Nephron progenitor cell (in vitro differentiated cells): ENCODE results near the gene RHBDL1.

Experiments used
- DNase-seq: peaks from one replicate; pipeline ENCODE4 v3.0.0; 2021
- H3K27ac Mint-ChIP-seq: 2 replicates; pipeline ENCODE4 v1.8.0; 2021; ENCODE audit warnings: mild to moderate bottlenecking, moderate library complexity, mixed read lengths
- H3K27me3 Mint-ChIP-seq: 2 replicates; pipeline ENCODE4 v1.8.0; 2021; ENCODE audit warnings: mild to moderate bottlenecking, low read depth, mixed read lengths; ENCODE audit not compliant: poor library complexity
- H3K36me3 Mint-ChIP-seq: 2 replicates; pipeline ENCODE4 v1.8.0; 2021; ENCODE audit warnings: low read depth, mixed read lengths
- H3K4me1 Mint-ChIP-seq: 2 replicates; pipeline ENCODE4 v1.8.0; 2021; ENCODE audit warnings: mixed read lengths
- H3K4me3 Mint-ChIP-seq: 2 replicates; pipeline ENCODE4 v1.8.0; 2021; ENCODE audit warnings: mild to moderate bottlenecking, moderate library complexity, mixed read lengths
- H3K9me3 Mint-ChIP-seq: 2 replicates; pipeline ENCODE4 v1.8.0; 2021; ENCODE audit warnings: mild to moderate bottlenecking, moderate library complexity, mixed read lengths
- CTCF ChIP-seq: fragments of 200-600 bp; sonication (generic); IDR thresholded peaks from 2 replicates; pipeline ENCODE4 v1.5.0; 2021; ENCODE audit warnings: antibody characterized with exemption

The RHBDL1 gene

GRCh38 chr16:693364-693763 is 17.9 kb downstream of the RHBDL1 start:
- Mint-ChIP-seq H3K27ac (no peak overlapping the region), H3K4me3 (no peak overlapping the region), H3K27me3 (peaks cover 76% of the 10 kb centered on the region), H3K9me3 (peaks cover 3% of the 10 kb centered on the region), H3K36me3 (no peaks in the 10 kb centered on the region), H3K4me1 (peaks cover 24% of the 10 kb centered on the region)
- no peak for DNase-seq
- no peak for TF ChIP-seq CTCF

- peaks cover 80% of the 10 kb centered on the region for H3K27me3 Mint-ChIP-seq
- H3K4me3 Mint-ChIP-seq, result no peak overlapping the region
- H3K4me1 Mint-ChIP-seq, result peaks cover 22% of the 10 kb centered on the region
- H3K27ac Mint-ChIP-seq, result no peak overlapping the region
- H3K36me3 Mint-ChIP-seq, result no peaks in the 10 kb centered on the region
- no peak for TF ChIP-seq CTCF
- no peak for DNase-seq
- peaks cover 3% of the 10 kb centered on the region for H3K9me3 Mint-ChIP-seq
Measured at GRCh38 chr16:693766-694165, 18.3 kb downstream of the RHBDL1 start.

- H3K27me3 Mint-ChIP-seq, result peaks cover 86% of the 10 kb centered on the region
- peaks cover 3% of the 10 kb centered on the region for H3K9me3 Mint-ChIP-seq
- no peaks in the 10 kb centered on the region for H3K36me3 Mint-ChIP-seq
- H3K4me1 Mint-ChIP-seq, result peaks cover 17% of the 10 kb centered on the region
- no peak overlapping the region for H3K4me3 Mint-ChIP-seq
- no peak overlapping the region for H3K27ac Mint-ChIP-seq
- no peak for TF ChIP-seq CTCF
- DNase-seq, result peak; percentile 49
Measured at GRCh38 chr16:694187-694862, 18.9 kb downstream of the RHBDL1 start.

- no peak for TF ChIP-seq CTCF
- H3K4me1 Mint-ChIP-seq, result peaks cover 12% of the 10 kb centered on the region
- no peak for DNase-seq
- H3K36me3 Mint-ChIP-seq, result no peaks in the 10 kb centered on the region
- H3K4me3 Mint-ChIP-seq, result no peak overlapping the region
- peaks cover 92% of the 10 kb centered on the region for H3K27me3 Mint-ChIP-seq
- no peak overlapping the region for H3K27ac Mint-ChIP-seq
- H3K9me3 Mint-ChIP-seq, result peaks cover 3% of the 10 kb centered on the region
Measured at GRCh38 chr16:694863-695354, 19.4 kb downstream of the RHBDL1 start.

GRCh38 chr16:695355-696089 is 20.1 kb downstream of the RHBDL1 start:
- peaks cover 3% of the 10 kb centered on the region for H3K9me3 Mint-ChIP-seq
- peak overlapping the region; percentile 40 for H3K4me3 Mint-ChIP-seq
- no peak for TF ChIP-seq CTCF
- peaks cover 7% of the 10 kb centered on the region for H3K4me1 Mint-ChIP-seq
- no peaks in the 10 kb centered on the region for H3K36me3 Mint-ChIP-seq
- H3K27ac Mint-ChIP-seq, result no peak overlapping the region
- peak; percentile 57 for DNase-seq
- H3K27me3 Mint-ChIP-seq, result peaks cover 98% of the 10 kb centered on the region
